ENCODE measurements around the gene FMNL3. TPM values are rescaled to one million over a fixed set of nuclear protein-coding genes. Genes with fewer than 3 reads are reported as not detected.
"Not testable (repeated sequence)": the region's sequence is repeated elsewhere in the genome, so short reads cannot be mapped to it uniquely, and the experiment has no call there.

FMNL3 gene
- total RNA-seq, 1 experiment from 2014 or later = 0.58 TPM

DNA sequence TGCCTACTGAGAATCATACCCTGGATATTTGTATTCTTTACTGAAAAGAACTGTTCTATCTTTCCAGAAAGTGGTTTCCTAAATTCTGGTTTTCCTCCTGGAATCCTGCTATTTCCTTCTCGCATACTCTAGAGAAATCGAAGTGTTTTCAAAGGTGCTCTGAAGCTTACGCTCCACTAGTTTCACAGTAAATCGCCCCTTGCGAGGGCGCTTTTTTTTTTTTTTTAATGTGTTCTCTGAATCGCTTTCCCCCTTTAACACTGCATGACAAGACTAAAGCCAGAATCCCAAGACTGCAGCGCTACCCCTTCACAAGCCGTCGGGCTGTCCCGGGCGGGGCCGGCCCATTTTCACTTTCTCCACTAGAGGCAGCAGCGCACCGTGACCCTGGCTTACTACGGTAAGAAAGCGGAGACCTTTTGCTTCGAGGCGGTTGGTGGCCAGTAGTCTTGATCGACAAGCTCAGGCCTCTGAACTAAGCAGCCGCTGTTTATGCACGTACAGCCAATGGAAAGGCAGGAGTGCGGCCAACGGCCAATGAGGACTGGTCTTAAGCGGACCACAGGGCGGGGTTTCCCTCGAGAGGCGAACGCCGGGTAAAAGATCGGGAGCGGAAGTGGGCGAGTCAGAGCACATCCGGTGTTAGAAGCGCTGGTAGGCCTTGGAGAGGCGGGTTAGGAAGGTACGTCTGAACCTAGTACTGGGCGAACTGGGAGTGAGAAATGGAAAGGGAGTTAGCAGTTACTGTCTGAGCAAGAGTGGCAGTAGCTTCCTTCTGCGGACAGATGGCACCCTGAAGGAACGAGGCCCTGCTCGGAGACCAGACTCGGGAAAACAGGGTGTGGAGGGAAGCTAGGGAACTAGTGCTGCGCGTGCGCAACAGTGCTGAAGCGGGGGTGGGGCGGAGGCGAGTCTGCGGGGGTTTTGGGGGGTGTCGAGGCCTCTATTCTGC lies 34.0 kb upstream of the FMNL3 start, which contains the start of gene TMBIM6:
TSS of gene TMBIM6 (plus strand) at position 628 of the 952 bp plus-strand sequence. CDS start 10,937 bp downstream, outside the sequence.
- Mint-ChIP-seq H3K4me1 (ENCODE audit: insufficient read depth, unreplicated experiment) (peaks cover 10% of the 10 kb centered on the region), H3K9me3 (ENCODE audit: unreplicated experiment) (no peaks in the 10 kb centered on the region), H3K27me3 (ENCODE audit: insufficient read depth, unreplicated experiment) (no peaks in the 10 kb centered on the region), H3K4me3 (ENCODE audit: unreplicated experiment) (peak within 1 kb of the TSS; percentile 88), H3K27ac (ENCODE audit: low read depth, unreplicated experiment) (peak within 1 kb of the TSS; percentile 99), H3K36me3 (ENCODE audit: insufficient read depth, unreplicated experiment) (peaks cover 10% of the 10 kb centered on the region)
- POLR2A ChIA-PET = interaction anchor here (0.6 to 2.5 kb wide), 59 partner anchors 8 to 929 kb away, joined by 3 to 26 read pairs (median 5); partner anchors contain the start of genes BCDIN3D, COX14, FAM186B and NCKAP5L
- CTCF ChIA-PET = interaction anchor here (0.6 to 2.3 kb wide), 31 partner anchors 11 to 1287 kb away, joined by 3 to 13 read pairs (median 4); no protein-coding TSS in a partner anchor
- DNase-seq (ENCODE audit: unreplicated experiment) = peak; percentile 100
- TF ChIP-seq, protein P1, sequence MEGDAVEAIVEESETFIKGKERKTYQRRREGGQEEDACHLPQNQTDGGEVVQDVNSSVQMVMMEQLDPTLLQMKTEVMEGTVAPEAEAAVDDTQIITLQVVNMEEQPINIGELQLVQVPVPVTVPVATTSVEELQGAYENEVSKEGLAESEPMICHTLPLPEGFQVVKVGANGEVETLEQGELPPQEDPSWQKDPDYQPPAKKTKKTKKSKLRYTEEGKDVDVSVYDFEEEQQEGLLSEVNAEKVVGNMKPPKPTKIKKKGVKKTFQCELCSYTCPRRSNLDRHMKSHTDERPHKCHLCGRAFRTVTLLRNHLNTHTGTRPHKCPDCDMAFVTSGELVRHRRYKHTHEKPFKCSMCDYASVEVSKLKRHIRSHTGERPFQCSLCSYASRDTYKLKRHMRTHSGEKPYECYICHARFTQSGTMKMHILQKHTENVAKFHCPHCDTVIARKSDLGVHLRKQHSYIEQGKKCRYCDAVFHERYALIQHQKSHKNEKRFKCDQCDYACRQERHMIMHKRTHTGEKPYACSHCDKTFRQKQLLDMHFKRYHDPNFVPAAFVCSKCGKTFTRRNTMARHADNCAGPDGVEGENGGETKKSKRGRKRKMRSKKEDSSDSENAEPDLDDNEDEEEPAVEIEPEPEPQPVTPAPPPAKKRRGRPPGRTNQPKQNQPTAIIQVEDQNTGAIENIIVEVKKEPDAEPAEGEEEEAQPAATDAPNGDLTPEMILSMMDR (IDR thresholded peaks at IDR 0.05; ENCODE audit: unreplicated experiment) = peak; percentile 79
- intact Hi-C loops (cut with micrococcal nuclease) = no loop called here
- no TSS peak for BruUV-seq (replicated peaks)

DNA sequence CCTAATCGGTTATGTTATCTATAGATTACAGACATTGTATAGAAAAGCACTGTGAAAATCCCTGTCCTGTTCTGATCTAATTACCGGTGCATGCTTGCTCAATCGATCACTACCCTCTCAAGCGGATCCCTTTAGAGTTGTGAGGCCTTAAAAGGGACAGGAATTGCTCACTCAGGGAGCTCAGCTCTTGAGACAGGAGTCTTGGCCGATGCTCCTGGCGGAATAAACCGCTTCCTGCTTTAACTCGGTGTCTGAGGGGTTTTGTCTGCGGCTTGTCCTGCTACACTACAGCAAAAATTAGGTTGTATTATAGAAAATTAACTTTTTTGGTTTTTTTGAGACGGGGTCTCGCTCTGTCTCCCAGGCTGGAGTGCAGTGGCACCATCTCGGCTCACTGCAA lies 33.1 kb upstream of the FMNL3 start:
- intact Hi-C loops (cut with micrococcal nuclease); H3K9me3 Mint-ChIP-seq (ENCODE audit: unreplicated experiment); H3K4me1 Mint-ChIP-seq (ENCODE audit: insufficient read depth, unreplicated experiment); H3K27me3 Mint-ChIP-seq (ENCODE audit: insufficient read depth, unreplicated experiment); H3K4me3 Mint-ChIP-seq (ENCODE audit: unreplicated experiment); DNase-seq (ENCODE audit: unreplicated experiment); H3K27ac Mint-ChIP-seq (ENCODE audit: low read depth, unreplicated experiment); BruUV-seq (replicated peaks): not testable (repeated sequence)
- H3K36me3 Mint-ChIP-seq (ENCODE audit: insufficient read depth, unreplicated experiment) = peaks cover 10% of the 10 kb centered on the region
- ChIA-PET POLR2A (interaction anchor here (1.0 to 2.5 kb wide), 8 partner anchors 13 to 203 kb away, joined by 4 to 26 read pairs (median 8); partner anchors contain the start of genes BCDIN3D and NCKAP5L), CTCF (interaction anchor here (0.6 to 2.3 kb wide), 14 partner anchors 12 to 1288 kb away, joined by 3 to 13 read pairs (median 4); no protein-coding TSS in a partner anchor)

DNA sequence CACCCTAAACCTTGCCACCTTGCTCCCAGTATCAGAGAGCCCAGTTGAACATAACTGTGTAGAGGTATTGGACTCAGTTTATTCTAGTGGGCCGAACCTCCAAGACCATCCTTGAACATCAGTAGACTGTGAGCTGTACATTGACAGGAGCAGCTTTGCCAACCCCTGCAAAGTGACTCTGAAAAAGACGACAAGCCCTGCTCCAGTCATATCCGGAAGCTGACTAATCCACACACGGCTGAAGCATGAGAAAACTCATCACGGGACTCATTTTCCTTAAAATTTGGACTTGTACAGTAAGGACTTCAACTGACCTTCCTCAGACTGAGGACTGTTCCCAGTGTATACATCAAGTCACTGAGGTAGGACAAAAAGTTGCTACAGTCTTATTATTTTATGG lies 31.5 kb upstream of the FMNL3 start:
- ChIA-PET CTCF (interaction anchor here (0.7 kb wide), 1 partner anchor 10 kb away, joined by 3 read pairs; no protein-coding TSS in a partner anchor), POLR2A (interaction anchor here (0.7 kb wide), 1 partner anchor 104 kb away, joined by 3 read pairs; the partner anchor contains the start of gene BCDIN3D)
- peak; percentile 38 for DNase-seq (ENCODE audit: unreplicated experiment)
- intact Hi-C loops (cut with micrococcal nuclease); H3K9me3 Mint-ChIP-seq (ENCODE audit: unreplicated experiment); H3K36me3 Mint-ChIP-seq (ENCODE audit: insufficient read depth, unreplicated experiment); H3K27ac Mint-ChIP-seq (ENCODE audit: low read depth, unreplicated experiment); H3K27me3 Mint-ChIP-seq (ENCODE audit: insufficient read depth, unreplicated experiment); H3K4me3 Mint-ChIP-seq (ENCODE audit: unreplicated experiment); H3K4me1 Mint-ChIP-seq (ENCODE audit: insufficient read depth, unreplicated experiment); BruUV-seq (replicated peaks): not testable (repeated sequence)

DNA sequence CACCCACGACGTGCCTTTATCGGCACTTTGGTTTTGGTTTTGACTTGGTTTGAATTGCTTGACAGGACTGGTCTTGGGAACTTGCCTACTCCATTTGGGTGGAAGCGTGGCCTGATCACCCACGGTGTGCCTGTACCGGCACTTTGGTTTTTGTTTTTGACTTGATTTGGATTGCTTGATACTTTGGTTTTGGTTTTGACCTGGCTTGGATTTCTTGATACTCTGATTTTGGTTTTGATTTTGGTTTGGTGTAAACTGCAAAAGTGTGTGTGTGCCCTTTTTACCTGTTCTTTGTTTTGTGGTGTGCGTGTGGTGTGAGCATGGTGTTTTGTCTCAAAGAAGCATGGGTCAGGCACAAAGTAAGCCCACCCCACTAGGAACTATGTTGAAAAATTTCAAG lies 27.7 kb upstream of the FMNL3 start:
- BruUV-seq (replicated peaks); H3K36me3 Mint-ChIP-seq (ENCODE audit: insufficient read depth, unreplicated experiment); H3K27ac Mint-ChIP-seq (ENCODE audit: low read depth, unreplicated experiment); DNase-seq (ENCODE audit: unreplicated experiment); CTCF ChIA-PET; H3K27me3 Mint-ChIP-seq (ENCODE audit: insufficient read depth, unreplicated experiment); H3K9me3 Mint-ChIP-seq (ENCODE audit: unreplicated experiment); intact Hi-C loops (cut with micrococcal nuclease); POLR2A ChIA-PET; H3K4me3 Mint-ChIP-seq (ENCODE audit: unreplicated experiment): not testable (repeated sequence)
- peaks cover 12% of the 10 kb centered on the region for H3K4me1 Mint-ChIP-seq (ENCODE audit: insufficient read depth, unreplicated experiment)

DNA sequence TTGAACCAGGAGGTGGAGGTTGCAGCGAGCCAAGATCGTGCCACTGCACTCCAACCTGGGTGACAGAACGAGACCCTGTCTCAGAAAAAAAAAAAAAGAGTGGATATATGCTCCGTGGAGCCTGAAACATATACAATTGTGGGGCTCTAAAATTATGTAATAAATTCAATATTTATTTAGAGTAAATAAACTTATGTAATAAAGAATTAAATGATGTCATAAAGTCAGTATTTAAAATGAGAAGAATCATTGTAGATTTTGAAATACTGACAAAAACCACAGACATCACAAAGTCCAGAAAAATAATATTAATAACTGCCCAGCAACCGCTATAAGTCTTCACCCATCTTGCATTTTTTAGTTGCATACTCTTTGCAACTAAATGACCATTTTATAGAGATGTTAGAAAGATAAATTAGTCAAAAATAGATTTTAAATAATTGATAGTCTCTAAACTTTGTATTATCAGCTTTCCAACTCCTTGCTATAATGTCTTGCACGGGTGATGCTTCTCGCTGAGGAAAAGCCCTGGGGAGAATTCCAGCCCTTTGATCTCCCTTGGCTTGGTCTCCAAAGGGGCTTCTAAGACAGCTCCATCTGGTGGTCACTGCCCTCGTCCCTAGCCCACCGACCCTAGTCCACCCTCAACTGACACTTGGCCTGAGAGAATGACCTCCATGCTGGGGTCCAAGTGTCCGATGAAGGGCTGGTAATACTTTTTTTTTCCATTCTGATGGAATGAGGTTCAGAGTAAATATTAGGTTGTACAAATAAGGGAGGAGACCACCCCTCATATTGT lies 26.2 kb upstream of the FMNL3 start:
- ChIA-PET POLR2A (interaction anchor here (0.7 to 1.7 kb wide), 2 partner anchors 8 to 1938 kb away, joined by 4 to 9 read pairs; partner anchors contain the start of gene TMBIM6), CTCF (interaction anchor here (0.6 to 0.7 kb wide), 2 partner anchors 13 to 918 kb away, joined by 3 to 4 read pairs; no protein-coding TSS in a partner anchor)
- Mint-ChIP-seq H3K9me3 (ENCODE audit: unreplicated experiment) (no peaks in the 10 kb centered on the region), H3K4me1 (ENCODE audit: insufficient read depth, unreplicated experiment) (peaks cover 12% of the 10 kb centered on the region), H3K27me3 (ENCODE audit: insufficient read depth, unreplicated experiment) (peaks cover under 1% of the 10 kb centered on the region), H3K36me3 (ENCODE audit: insufficient read depth, unreplicated experiment) (no peaks in the 10 kb centered on the region), H3K4me3 (ENCODE audit: unreplicated experiment) (no peak overlapping the region), H3K27ac (ENCODE audit: low read depth, unreplicated experiment) (no peak overlapping the region)
- intact Hi-C loops (cut with micrococcal nuclease) = no loop called here
- no TSS peak for BruUV-seq (replicated peaks)
- TF ChIP-seq, protein P1 (IDR thresholded peaks at IDR 0.05; ENCODE audit: unreplicated experiment) = no peak
- no peak for DNase-seq (ENCODE audit: unreplicated experiment)

Data from MCF 10A (cell line).